ENCODE measurements around the gene AHCYL1. TPM values are rescaled to one million over a fixed set of nuclear protein-coding genes. Genes with fewer than 3 reads are reported as not detected.

The AHCYL1 gene
- total and polyA plus RNA-seq, 2 of the 8 experiments (the other 6 are each of a cell fraction or from before 2014, with no cell fraction given): 64.5 to 95.9 TPM

GRCh38 chr1:109988349-109988914 lies 3.9 kb downstream of the AHCYL1 start:
- peaks cover 4% of the 10 kb centered on the region; the same call in 1 of the 2 replicates for H3K23me2 ChIP-seq (ENCODE audit: low read depth, low read length)
- no peak overlapping the region for H3K14ac ChIP-seq (ENCODE audit: insufficient read length)
- H3K36me3 ChIP-seq (ENCODE audit: control insufficient read depth in 2 of 4, insufficient read depth in 4 of 4, low read length in 3 of 4): peaks cover 0 to 8% (median 3%) of the 10 kb centered on the region in 4 experiments; a peak in 3 of 8 replicates
- H3K4me3 ChIP-seq (ENCODE audit: extremely low read depth in 1 of 4, insufficient read depth in 2 of 4, low read depth in 3 of 4, low read length in 4 of 4): no peak overlapping the region
- no peak overlapping the region for H2AK5ac ChIP-seq (ENCODE audit: low read depth, low read length)
- no peak overlapping the region for H2BK5ac ChIP-seq (ENCODE audit: low read depth, low read length)
- H3K4me1 ChIP-seq (replicated peaks in 1 of 4; ENCODE audit: control insufficient read depth in 3 of 4, insufficient read depth in 4 of 4, low read length in 3 of 4): peaks cover 4 to 12% (median 11%) of the 10 kb centered on the region in 4 experiments; a peak in 6 of 7 replicates
- no peak overlapping the region for H3K18ac ChIP-seq (ENCODE audit: extremely low read depth, low read length)
- no peak overlapping the region for H3K23ac ChIP-seq (ENCODE audit: insufficient read length)
- ChIA-PET CTCF (ENCODE audit: partially characterized antibody) (interaction anchor here (0.6 to 18.1 kb wide), 6 partner anchors 8 to 334 kb away, joined by 3 to 700 read pairs (median 4); no protein-coding TSS in a partner anchor), POLR2A (ENCODE audit: partially characterized antibody) (interaction anchor here (1.2 to 1.5 kb wide), 2 partner anchors 16 to 301 kb away, joined by 4 to 5 read pairs; partner anchors contain the start of gene GSTM1)
- no peak overlapping the region for H3K56ac ChIP-seq (replicated peaks; ENCODE audit: insufficient read length, low read depth, low read length)
- H2AFZ ChIP-seq (ENCODE audit: low read length): no peak overlapping the region
- H4K91ac ChIP-seq (replicated peaks; ENCODE audit: insufficient read length, low read length): no peak overlapping the region
- H3K79me1 ChIP-seq (ENCODE audit: low read depth, low read length): peaks cover 5% of the 10 kb centered on the region; the same call in 1 of the 2 replicates
- no peak overlapping the region for H3K4ac ChIP-seq (replicated peaks; ENCODE audit: insufficient read length, low read depth, low read length)
- no peak overlapping the region for H2BK20ac ChIP-seq (ENCODE audit: low read length)
- no peaks in the 10 kb centered on the region for H3K27me3 ChIP-seq (replicated peaks in 1 of 4; ENCODE audit: control insufficient read depth in 3 of 4, extremely low read depth in 1 of 4, insufficient read depth in 3 of 4, low read length in 3 of 4)
- H3K9ac ChIP-seq (replicated peaks in 1 of 4; ENCODE audit: extremely low read depth in 1 of 4, low read depth in 3 of 4, low read length in 3 of 4): no peak overlapping the region
- H2BK12ac ChIP-seq (ENCODE audit: low read depth, low read length): no peak overlapping the region
- H4K5ac ChIP-seq (ENCODE audit: insufficient read length, low read depth, low read length): no peak overlapping the region
- peaks cover 12 to 14% of the 10 kb centered on the region in 2 experiments for H4K20me1 ChIP-seq (replicated peaks in 1 of 2; ENCODE audit: control insufficient read depth in 1 of 2, insufficient read depth in 2 of 2, low read length in 2 of 2)
- no peak overlapping the region for H4K8ac ChIP-seq (ENCODE audit: extremely low read depth, insufficient read depth, low read length)
- no peak overlapping the region for H2BK15ac ChIP-seq (ENCODE audit: low read length)
- H3K4me2 ChIP-seq (ENCODE audit: insufficient read depth in 1 of 2, low read depth in 2 of 2, low read length in 2 of 2): no peak overlapping the region
- FAIRE-seq (no peak), DNase-seq (ENCODE audit: low read depth in 1 of 2, low spot score in 2 of 2) (no peak)
- no peaks in the 10 kb centered on the region for H3K9me3 ChIP-seq (ENCODE audit: insufficient read depth in 2 of 2, low read depth in 1 of 2, low read length in 1 of 2)
- peaks cover 8 to 79% of the 10 kb centered on the region in 2 experiments for H3K79me2 ChIP-seq (ENCODE audit: control insufficient read depth in 1 of 2, insufficient read depth in 2 of 2, low read length in 2 of 2)
- no peak overlapping the region for H3K27ac ChIP-seq (ENCODE audit: low read depth, low read length)
- H2BK120ac ChIP-seq (replicated peaks; ENCODE audit: low read depth, low read length): no peak overlapping the region
- WGBS, 2 experiments (ENCODE audit: extremely low coverage in 1 of 2, insufficient coverage in 1 of 2, insufficient read length in 1 of 2, insufficient replicate concordance in 2 of 2, low coverage in 1 of 2, low lambda C conversion rate in 2 of 2, missing lambda C conversion rate in 1 of 2): 91% methylated on average over 3 of the region's 3 CpGs; no CpG with 5 or more reads in 1 of the 2 experiments
- no peak for TF ChIP-seq JUND (IDR thresholded peaks at IDR 0.05; ENCODE audit: low read length)
- TF ChIP-seq MAFK (IDR thresholded peaks at IDR 0.05; ENCODE audit: low read depth, low read length): no peak
- TF ChIP-seq RAD21 (IDR thresholded peaks at IDR 0.05 in 1 of 2, conservative IDR thresholded peaks at IDR 0.05 in 1 of 2; ENCODE audit: low read depth in 2 of 2, low read length in 2 of 2): no peak
- no peak for TF ChIP-seq EZH2 (IDR thresholded peaks at IDR 0.05; ENCODE audit: low read depth, low read length, severe bottlenecking)
- TF ChIP-seq CEBPB (IDR thresholded peaks at IDR 0.05; ENCODE audit: low read depth, low read length): no peak
- TF ChIP-seq CBX8 (IDR thresholded peaks at IDR 0.05; ENCODE audit: borderline replicate concordance, low read depth, low read length): no peak
- TF ChIP-seq SIX5 (IDR thresholded peaks at IDR 0.05; ENCODE audit: low read depth, low read length): no peak
- TF ChIP-seq TAF7 (optimal IDR thresholded peaks at IDR 0.05; ENCODE audit: borderline replicate concordance, low read depth, low read length): no peak
- TF ChIP-seq HDAC6 (IDR thresholded peaks at IDR 0.05; ENCODE audit: low read depth, low read length): no peak
- no peak for TF ChIP-seq GABPA (IDR thresholded peaks at IDR 0.05; ENCODE audit: borderline replicate concordance, insufficient read depth, low read length)
- no peak for TF ChIP-seq SP2 (IDR thresholded peaks at IDR 0.05; ENCODE audit: low read length)
- no peak for TF ChIP-seq POU5F1 (IDR thresholded peaks at IDR 0.05; ENCODE audit: low read depth, low read length)
- TF ChIP-seq TEAD4 (IDR thresholded peaks at IDR 0.05; ENCODE audit: low read depth, low read length): no peak

Data from H1 (cell line).